ENCODE data around the gene ADGRF5.

Gene ADGRF5

DNA sequence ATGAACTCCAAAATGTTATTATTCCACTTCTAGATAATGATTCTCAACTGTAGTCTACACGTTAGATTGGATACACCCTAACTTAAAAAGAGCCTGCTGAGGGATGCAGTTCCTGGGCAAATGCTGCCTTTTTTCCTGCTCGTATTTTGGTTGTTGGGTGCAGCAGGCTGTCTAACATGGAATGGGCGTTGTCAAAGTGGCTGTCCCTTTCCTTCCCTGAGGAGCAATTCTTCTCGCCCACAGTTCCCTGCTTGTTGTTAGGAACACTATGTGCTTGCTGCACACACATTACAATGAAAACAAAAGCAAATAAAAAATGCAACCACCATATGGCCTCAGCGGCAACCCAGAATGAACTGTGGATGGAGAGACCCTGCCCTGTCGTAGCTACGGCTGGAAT lies 1.7 kb upstream of the ADGRF5 start:
- TF ChIP-seq CTCF (IDR thresholded peaks at IDR 0.05), result no peak
- Histone ChIP-seq H3K9me3 (no peaks in the 10 kb centered on the region), H3K4me3 (ENCODE audit: low read depth in 1 of 2, low read length in 1 of 2) (no peak overlapping the region), H3K36me3 (no peaks in the 10 kb centered on the region), H3K27ac (no peak overlapping the region), H3K4me1 (ENCODE audit: control insufficient read depth in 1 of 2, insufficient read depth in 1 of 2, low read depth in 1 of 2, low read length in 1 of 2) (no peaks in the 10 kb centered on the region), H3K27me3 (no peaks in the 10 kb centered on the region)

- Histone ChIP-seq H3K27ac (no peak overlapping the region), H3K4me3 (ENCODE audit: low read depth in 1 of 2, low read length in 1 of 2) (no peak overlapping the region)
Observed at GRCh38 chr6:46921059-46921458, 679 bp downstream of the ADGRF5 start.

DNA sequence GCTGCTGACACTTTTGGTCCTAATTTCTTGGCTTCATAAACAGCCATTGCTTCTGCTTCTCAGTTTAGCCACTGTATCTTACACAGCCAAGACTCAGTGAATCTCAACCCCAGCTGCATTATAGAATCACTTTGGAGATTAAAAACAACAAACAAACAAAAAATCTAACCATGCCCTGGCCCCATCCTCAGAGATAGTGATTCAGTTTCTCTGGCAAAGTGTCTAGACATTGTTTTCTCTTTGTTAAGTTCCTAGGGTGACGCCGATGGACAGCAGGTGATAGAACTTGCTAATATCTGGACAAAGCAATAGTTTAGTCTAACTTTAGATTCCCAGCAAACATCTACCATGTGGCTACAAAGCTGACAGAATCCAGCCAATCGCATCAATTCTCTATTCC lies 2.9 kb downstream of the ADGRF5 start:
- Histone ChIP-seq H3K9me3 (no peaks in the 10 kb centered on the region), H3K27ac (no peak overlapping the region), H3K4me3 (ENCODE audit: low read depth in 1 of 2, low read length in 1 of 2) (no peak overlapping the region), H3K36me3 (no peaks in the 10 kb centered on the region), H3K4me1 (ENCODE audit: control insufficient read depth in 1 of 2, insufficient read depth in 1 of 2, low read depth in 1 of 2, low read length in 1 of 2) (no peaks in the 10 kb centered on the region), H3K27me3 (no peaks in the 10 kb centered on the region)
- no peak for TF ChIP-seq CTCF (IDR thresholded peaks at IDR 0.05)

More at GRCh38 chr6:46921059-46921458, 679 bp downstream of the ADGRF5 start:
- no peak for TF ChIP-seq CTCF (IDR thresholded peaks at IDR 0.05)
- H3K4me1 ChIP-seq (ENCODE audit: control insufficient read depth in 1 of 2, insufficient read depth in 1 of 2, low read depth in 1 of 2, low read length in 1 of 2), result no peaks in the 10 kb centered on the region
- no peaks in the 10 kb centered on the region for H3K36me3 ChIP-seq
- H3K9me3 ChIP-seq, result no peaks in the 10 kb centered on the region
- no peaks in the 10 kb centered on the region for H3K27me3 ChIP-seq

DNA sequence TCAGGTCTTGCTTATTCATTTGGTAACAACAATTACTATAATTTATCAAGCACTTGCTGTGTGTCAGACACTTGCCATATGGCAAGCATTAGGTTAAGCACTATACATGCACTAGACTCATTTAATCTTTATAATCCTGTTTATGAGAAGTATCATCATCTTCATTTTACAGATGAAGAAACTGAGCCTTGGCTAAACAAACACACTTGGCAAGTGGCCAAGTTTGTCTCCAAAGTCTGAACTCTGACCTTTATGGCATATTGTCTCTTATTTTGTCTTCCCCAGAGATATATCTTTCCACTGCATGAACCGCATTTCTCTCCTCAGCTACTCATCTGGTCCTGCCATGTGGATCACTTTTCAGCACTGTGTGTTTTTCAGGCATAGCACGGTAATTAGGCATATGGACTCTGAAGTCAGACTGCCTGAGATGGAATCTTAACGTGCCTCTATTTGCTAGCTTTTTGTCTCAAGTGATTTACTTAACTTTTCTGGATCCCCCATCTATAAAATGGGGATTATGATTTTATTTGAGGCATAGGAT lies 4.7 kb downstream of the ADGRF5 start:
- Histone ChIP-seq H3K27ac (no peak overlapping the region), H3K36me3 (no peaks in the 10 kb centered on the region), H3K4me1 (ENCODE audit: control insufficient read depth in 1 of 2, insufficient read depth in 1 of 2, low read depth in 1 of 2, low read length in 1 of 2) (no peaks in the 10 kb centered on the region), H3K4me3 (ENCODE audit: low read depth in 1 of 2, low read length in 1 of 2) (no peak overlapping the region), H3K27me3 (no peaks in the 10 kb centered on the region), H3K9me3 (no peaks in the 10 kb centered on the region)
- no peak for TF ChIP-seq CTCF (IDR thresholded peaks at IDR 0.05)

DNA sequence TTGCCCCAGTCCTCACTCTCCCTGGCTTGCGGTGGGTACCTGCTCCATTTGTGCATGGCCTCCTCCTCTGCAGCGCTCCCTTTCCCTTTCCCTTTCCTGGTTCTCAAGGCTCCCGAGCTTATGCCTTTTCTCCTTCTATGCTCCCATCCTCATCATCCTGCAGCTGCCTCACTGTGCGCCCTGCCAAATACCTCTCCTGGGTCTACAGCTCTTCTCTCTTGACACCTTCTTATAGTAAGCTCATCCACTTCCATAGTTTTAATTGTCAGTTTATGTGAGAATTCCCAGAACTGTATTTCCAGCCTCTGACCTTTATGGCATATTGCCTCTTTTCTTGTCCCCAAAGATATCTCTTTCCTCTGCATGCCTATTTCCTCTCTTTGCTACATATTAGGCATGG lies 5.9 kb downstream of the ADGRF5 start:
- no peak overlapping the region for H3K27ac ChIP-seq
- H3K36me3 ChIP-seq, result no peaks in the 10 kb centered on the region
- H3K27me3 ChIP-seq, result no peaks in the 10 kb centered on the region
- no peaks in the 10 kb centered on the region for H3K4me1 ChIP-seq (ENCODE audit: control insufficient read depth in 1 of 2, insufficient read depth in 1 of 2, low read depth in 1 of 2, low read length in 1 of 2)
- no peak for TF ChIP-seq CTCF (IDR thresholded peaks at IDR 0.05)
- H3K9me3 ChIP-seq, result no peaks in the 10 kb centered on the region
- H3K4me3 ChIP-seq (ENCODE audit: low read depth in 1 of 2, low read length in 1 of 2), result no peak overlapping the region

DNA sequence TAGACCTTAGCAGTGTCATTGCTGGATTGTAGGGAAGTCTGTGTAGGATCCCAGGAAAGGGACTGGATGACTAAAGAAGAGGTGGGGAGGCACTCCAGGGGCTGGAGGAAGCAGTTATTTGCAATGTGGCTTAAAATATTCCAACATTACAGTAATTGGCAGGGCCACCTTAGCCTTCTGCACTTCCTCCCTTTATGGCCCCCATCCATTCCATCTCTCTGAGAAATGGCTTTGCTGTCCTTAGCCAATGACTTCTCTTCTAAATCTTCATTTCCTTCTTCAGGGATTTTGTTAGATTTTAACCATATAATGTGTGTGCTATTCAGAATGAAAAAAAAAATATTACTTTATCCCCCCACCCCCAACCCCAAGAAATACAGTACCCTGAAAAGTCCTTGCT lies 6.4 kb downstream of the ADGRF5 start:
- H3K27ac ChIP-seq, result no peak overlapping the region
- TF ChIP-seq CTCF (IDR thresholded peaks at IDR 0.05), result no peak
- no peaks in the 10 kb centered on the region for H3K36me3 ChIP-seq
- H3K4me1 ChIP-seq (ENCODE audit: control insufficient read depth in 1 of 2, insufficient read depth in 1 of 2, low read depth in 1 of 2, low read length in 1 of 2), result no peaks in the 10 kb centered on the region
- H3K27me3 ChIP-seq, result no peaks in the 10 kb centered on the region
- no peak overlapping the region for H3K4me3 ChIP-seq (ENCODE audit: low read depth in 1 of 2, low read length in 1 of 2)
- H3K9me3 ChIP-seq, result no peaks in the 10 kb centered on the region

All from neutrophil (primary cell).